Duodenal mucosa (tissue), 2 donors: Measurements from ENCODE around the gene TIMMDC1.

Experiments used
- H3K27ac ChIP-seq: one replicate; pipeline ENCODE4 v1.7.0; 2013; ENCODE audit warnings: low read depth, low read length
- H3K27me3 ChIP-seq, 2 donors: one replicate each; pipeline ENCODE4 v1.7.0; 2013; ENCODE audit warnings: low read length in 2 of 2, control low read depth in 1 of 2; ENCODE audit not compliant: insufficient read depth in 2 of 2, control insufficient read depth in 1 of 2
- H3K36me3 ChIP-seq, 2 donors: one replicate each; pipeline ENCODE4 v1.7.0; 2013; ENCODE audit warnings: low read length in 2 of 2, control low read depth in 1 of 2; ENCODE audit not compliant: insufficient read depth in 2 of 2, control insufficient read depth in 1 of 2
- H3K4me1 ChIP-seq, 2 donors: one replicate each; pipeline ENCODE4 v1.7.0; 2013; ENCODE audit warnings: low read length in 2 of 2, control low read depth in 1 of 2; ENCODE audit not compliant: insufficient read depth in 2 of 2, control insufficient read depth in 1 of 2
- H3K4me3 ChIP-seq, 2 donors: one replicate each; pipeline ENCODE4 v1.7.0; 2013; ENCODE audit warnings: low read length in 2 of 2, low read depth in 1 of 2
- H3K9ac ChIP-seq, 2 donors: one replicate each; pipeline ENCODE4 v1.7.0; 2013; ENCODE audit warnings: low read length in 2 of 2, low read depth in 1 of 2
- H3K9me3 ChIP-seq, 2 donors: one replicate each; pipeline ENCODE4 v1.7.0; 2013; ENCODE audit warnings: low read length in 2 of 2, control low read depth in 1 of 2; ENCODE audit not compliant: control insufficient read depth in 1 of 2

Gene TIMMDC1, protein sequence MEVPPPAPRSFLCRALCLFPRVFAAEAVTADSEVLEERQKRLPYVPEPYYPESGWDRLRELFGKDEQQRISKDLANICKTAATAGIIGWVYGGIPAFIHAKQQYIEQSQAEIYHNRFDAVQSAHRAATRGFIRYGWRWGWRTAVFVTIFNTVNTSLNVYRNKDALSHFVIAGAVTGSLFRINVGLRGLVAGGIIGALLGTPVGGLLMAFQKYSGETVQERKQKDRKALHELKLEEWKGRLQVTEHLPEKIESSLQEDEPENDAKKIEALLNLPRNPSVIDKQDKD

GRCh38 chr3:119498186-119499011 lies at the start of gene TIMMDC1:
Gene TIMMDC1, plus strand, starts transcription at chr3:119498547. Its CDS starts 187 bp downstream, at chr3:119498734.
- H3K4me1 ChIP-seq, result peaks cover 24 to 27% of the 10 kb centered on the region in 2 donors

GRCh38 chr3:119453822-119454221 lies 44.5 kb upstream of the TIMMDC1 start:
- Histone ChIP-seq H3K36me3 (peaks cover 28 to 84% of the 10 kb centered on the region in 2 donors), H3K27ac (no peak overlapping the region), H3K4me3 (no peak overlapping the region), H3K9ac (no peak overlapping the region), H3K27me3 (no peaks in the 10 kb centered on the region), H3K4me1 (no peaks in the 10 kb centered on the region), H3K9me3 (no peaks in the 10 kb centered on the region)

More at GRCh38 chr3:119498186-119499011, at the start of gene TIMMDC1:
- H3K36me3 ChIP-seq, result peaks cover 0 to 3% of the 10 kb centered on the region in 2 donors
- no peaks in the 10 kb centered on the region for H3K9me3 ChIP-seq
- H3K27me3 ChIP-seq, result no peaks in the 10 kb centered on the region
- peak within 1 kb of the TSS; percentile 85 for H3K27ac ChIP-seq
- H3K9ac ChIP-seq, result peak within 1 kb of the TSS; percentile 93 to 98
- peak within 1 kb of the TSS; percentile 86 to 93 for H3K4me3 ChIP-seq

- Histone ChIP-seq H3K9me3 (no peaks in the 10 kb centered on the region), H3K36me3 (peaks cover 28 to 76% of the 10 kb centered on the region in 2 donors), H3K4me3 (no peak overlapping the region), H3K27ac (no peak overlapping the region), H3K4me1 (peaks cover under 1 to 6% of the 10 kb centered on the region in 2 donors), H3K9ac (no peak overlapping the region), H3K27me3 (no peaks in the 10 kb centered on the region)
Observed at GRCh38 chr3:119456469-119456868, 41.9 kb upstream of the TIMMDC1 start.

GRCh38 chr3:119457246-119457645 lies 41.1 kb upstream of the TIMMDC1 start:
- H3K4me3 ChIP-seq, result no peak overlapping the region
- no peaks in the 10 kb centered on the region for H3K9me3 ChIP-seq
- H3K36me3 ChIP-seq, result peaks cover 28 to 70% of the 10 kb centered on the region in 2 donors
- no peak overlapping the region for H3K9ac ChIP-seq
- peaks cover 8 to 14% of the 10 kb centered on the region in 2 donors for H3K4me1 ChIP-seq
- H3K27me3 ChIP-seq, result no peaks in the 10 kb centered on the region
- no peak overlapping the region for H3K27ac ChIP-seq

- Histone ChIP-seq H3K9ac (peak within 1 kb of the TSS; percentile 97 to 99), H3K27ac (peak within 1 kb of the TSS; percentile 84), H3K27me3 (no peaks in the 10 kb centered on the region), H3K4me3 (peak within 1 kb of the TSS; percentile 98 to 99), H3K4me1 (peaks cover 12 to 25% of the 10 kb centered on the region in 2 donors), H3K9me3 (no peaks in the 10 kb centered on the region), H3K36me3 (peaks cover 4 to 16% of the 10 kb centered on the region in 2 donors)
Observed at GRCh38 chr3:119463171-119464169, 34.9 kb upstream of the TIMMDC1 start, which contains the start of gene TMEM39A. Gene TMEM39A, minus strand, starts transcription at chr3:119463615. Its CDS starts 1,541 bp downstream, at chr3:119462074.

DNA sequence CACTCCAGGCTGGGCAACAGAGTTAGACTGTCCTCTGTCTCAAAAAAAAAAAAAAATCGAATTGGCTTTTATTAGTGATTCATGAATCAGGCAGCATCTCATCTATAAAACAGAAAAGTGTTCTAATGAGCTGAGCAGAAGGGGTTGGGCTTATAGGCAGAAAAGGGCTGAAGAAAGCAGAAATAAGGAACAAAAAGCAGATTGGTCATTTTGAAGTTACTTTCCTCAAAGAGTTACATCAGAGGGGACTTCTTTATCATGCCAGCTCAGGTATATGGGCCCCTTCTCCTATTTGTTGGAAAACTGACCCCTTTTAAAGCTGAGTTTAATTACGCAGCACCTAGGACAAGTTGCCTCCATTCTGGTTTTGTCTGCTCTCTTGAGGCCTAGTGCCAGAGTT lies 30.3 kb upstream of the TIMMDC1 start:
- H3K27ac ChIP-seq, result no peak overlapping the region
- peak overlapping the region in 1 of 2 donors; percentile 82 for H3K9ac ChIP-seq
- peak overlapping the region; percentile 88 to 98 for H3K4me3 ChIP-seq
- H3K27me3 ChIP-seq, result no peaks in the 10 kb centered on the region
- H3K36me3 ChIP-seq, result peaks cover 2 to 9% of the 10 kb centered on the region in 2 donors
- no peaks in the 10 kb centered on the region for H3K9me3 ChIP-seq
- H3K4me1 ChIP-seq, result peaks cover 24 to 32% of the 10 kb centered on the region in 2 donors

- Histone ChIP-seq H3K4me3 (peak overlapping the region; percentile 88 to 98), H3K4me1 (peaks cover 24 to 27% of the 10 kb centered on the region in 2 donors), H3K36me3 (peaks cover 0 to 13% of the 10 kb centered on the region in 2 donors), H3K9me3 (no peaks in the 10 kb centered on the region), H3K9ac (peak overlapping the region; percentile 76 to 82), H3K27ac (no peak overlapping the region), H3K27me3 (no peaks in the 10 kb centered on the region)
Observed at GRCh38 chr3:119469418-119470189, 28.7 kb upstream of the TIMMDC1 start.

GRCh38 chr3:119470866-119471265 lies 27.5 kb upstream of the TIMMDC1 start:
- H3K4me1 ChIP-seq, result peaks cover 24 to 27% of the 10 kb centered on the region in 2 donors
- H3K9me3 ChIP-seq, result no peaks in the 10 kb centered on the region
- no peak overlapping the region for H3K9ac ChIP-seq
- H3K27ac ChIP-seq, result no peak overlapping the region
- H3K4me3 ChIP-seq, result no peak overlapping the region
- H3K27me3 ChIP-seq, result no peaks in the 10 kb centered on the region
- peaks cover 0 to 17% of the 10 kb centered on the region in 2 donors for H3K36me3 ChIP-seq

- H3K4me1 ChIP-seq, result no peaks in the 10 kb centered on the region
- no peak overlapping the region for H3K9ac ChIP-seq
- no peak overlapping the region for H3K27ac ChIP-seq
- no peaks in the 10 kb centered on the region for H3K27me3 ChIP-seq
- H3K9me3 ChIP-seq, result no peaks in the 10 kb centered on the region
- H3K36me3 ChIP-seq, result peaks cover 19 to 38% of the 10 kb centered on the region in 2 donors
- H3K4me3 ChIP-seq, result no peak overlapping the region
Observed at GRCh38 chr3:119481079-119481478, 17.3 kb upstream of the TIMMDC1 start.
